Posterior vena cava (tissue), 2 donors: ENCODE data around the gene NOX3. TPM values are rescaled to one million over a fixed set of nuclear protein-coding genes. Genes with fewer than 3 reads are reported as not detected.

ENCODE experiments used
- DNase-seq: peaks from one replicate; pipeline ENCODE4 v3.0.0-alpha.2; 2020; ENCODE audit warnings: low spot score
- intact Hi-C, 2 donors: fragments of 100-400 bp; cut with DNase I; formaldehyde crosslinking; loops; one replicate each; pipeline versions ENCODE4 v1.14.1 to v1.14.2; 2022 to 2023
- total RNA-seq, 2 donors: library from RNA; stranded (reverse); fragmentation: NEBNext Ultra II Directional; extraction: Animal tissue kit (Norgen Biotek cat#: 25700); gene quantifications; one replicate each; pipeline ENCODE4 v1.2.1, GENCODE V29; 2021
- donor health status: DM: yes; HTN: yes; CAD: no.
- donor health status: DM: yes; HTN: yes; CAD: no.

Gene NOX3
- total RNA-seq, 2 donors from 2014 or later, result not detected

GRCh38 chr6:155347800-155348199 is 107.8 kb downstream of the NOX3 start:
- DNase-seq, result no peak
- intact Hi-C loops, result no loop called here

- intact Hi-C loops, result no loop called here
- no peak for DNase-seq
These were observed 108.7 kb downstream of the NOX3 start for GRCh38 chr6:155346957-155347356.

Other genes with a start within 250 kb of the NOX3 start
- gene CLDN20, start 191.8 kb downstream of the NOX3 start, total RNA-seq, result not detected
- 10 to 100 TPM; 18.6 to 19.2 TPM for gene TFB1M, start 141.4 kb downstream of the NOX3 start, total RNA-seq